ENCODE data around the gene RCOR3.
A peak's percentile ranks its signal among the peaks of the same experiment; 100 is the strongest.
"Not testable (repeated sequence)": the region's sequence is repeated elsewhere in the genome, so short reads cannot be mapped to it uniquely, and the experiment has no call there.

The RCOR3 gene

GRCh38 chr1:211260141-211261107 is 1.3 kb downstream of the RCOR3 start:
- peak; percentile 54 for DNase-seq

- DNase-seq, result no peak
These were observed 2.1 kb downstream of the RCOR3 start for GRCh38 chr1:211261229-211261628.

DNA sequence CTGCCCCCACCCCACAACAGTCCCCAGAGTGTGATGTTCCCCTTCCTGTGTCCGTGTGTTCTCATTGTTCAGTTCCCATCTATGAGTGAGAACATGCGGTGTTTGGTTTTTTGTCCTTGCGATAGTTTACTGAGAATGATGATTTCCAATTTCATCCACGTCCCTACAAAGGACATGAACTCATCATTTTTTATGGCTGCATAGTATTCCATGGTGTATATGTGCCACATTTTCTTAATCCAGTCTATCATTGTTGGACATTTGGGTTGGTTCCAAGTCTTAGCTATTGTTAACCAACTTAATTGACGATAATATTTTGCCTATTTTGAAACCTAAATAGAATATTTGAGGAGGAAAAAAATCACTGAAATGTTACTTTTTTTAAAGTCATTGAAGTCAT is 3.9 kb downstream of the RCOR3 start:
- DNase-seq, result not testable (repeated sequence)

DNA sequence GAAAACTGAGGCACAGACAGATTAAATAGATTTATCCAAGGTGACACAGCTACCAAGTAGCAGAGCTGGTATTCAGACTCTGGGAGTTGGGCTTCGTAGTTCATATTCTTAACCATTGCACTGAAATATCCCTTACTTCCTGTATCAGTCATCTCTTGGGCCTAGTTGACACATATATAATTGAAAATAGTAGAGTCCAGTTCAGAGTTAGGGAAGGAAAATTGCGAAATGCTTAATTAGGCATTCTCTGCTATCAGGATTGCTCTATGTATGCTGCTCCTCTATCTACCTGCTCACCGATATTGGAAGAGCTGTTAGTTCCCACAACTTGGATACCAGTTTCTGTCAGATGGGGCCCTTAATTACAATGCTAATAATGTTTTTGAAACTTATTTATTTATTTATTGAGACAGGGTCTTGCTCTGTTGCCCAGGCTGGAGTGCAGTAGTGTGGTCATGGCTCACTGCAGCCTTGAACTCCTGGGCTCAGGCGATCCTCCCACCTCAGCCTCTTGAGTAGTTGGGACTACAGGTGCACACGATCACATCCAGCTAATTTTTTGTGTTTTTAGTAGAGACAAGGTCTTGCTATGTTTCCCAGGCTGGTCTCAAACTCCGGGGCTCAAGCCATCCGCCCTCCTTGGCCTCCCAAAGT is 8.2 kb downstream of the RCOR3 start:
- DNase-seq, result no peak

DNA sequence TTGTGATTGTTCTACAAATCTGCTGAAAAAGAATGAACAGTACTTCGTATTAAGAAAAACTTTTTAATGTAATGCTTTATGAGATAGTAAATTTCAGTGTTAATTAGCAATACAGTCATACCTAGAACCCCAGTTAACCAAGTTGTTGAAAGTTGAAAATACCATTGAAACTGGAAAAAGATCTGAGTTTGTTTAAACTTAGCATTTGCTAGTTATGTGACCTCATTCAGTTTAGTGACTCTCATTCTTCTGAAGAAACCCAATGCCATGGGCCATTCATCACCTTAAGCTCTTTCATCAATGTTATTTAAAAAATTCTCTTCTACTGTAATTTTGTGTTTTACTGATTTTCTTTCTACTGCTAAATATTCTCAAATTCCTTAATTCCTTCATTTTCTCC is 20.2 kb downstream of the RCOR3 start:
- DNase-seq, result no peak

DNA sequence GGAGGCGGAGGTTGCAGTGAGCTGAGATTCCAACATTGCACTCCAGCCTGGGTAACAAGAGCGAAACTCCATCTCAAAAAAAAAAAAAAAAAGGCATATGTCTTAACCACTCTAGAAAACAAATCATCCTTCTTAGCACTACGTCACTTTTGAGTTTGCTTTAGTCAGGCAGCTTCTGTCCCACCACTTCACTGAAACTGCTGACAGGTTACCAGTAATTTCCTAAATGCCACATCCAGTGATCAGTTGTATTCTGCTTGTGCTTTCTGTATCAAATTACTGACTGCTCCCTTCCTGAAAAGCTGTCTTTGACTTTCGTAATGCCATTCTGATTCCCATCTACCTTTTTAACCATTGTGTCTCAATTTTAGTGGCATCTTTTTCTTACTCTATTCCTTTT is 21.7 kb downstream of the RCOR3 start:
- no peak for DNase-seq

DNA sequence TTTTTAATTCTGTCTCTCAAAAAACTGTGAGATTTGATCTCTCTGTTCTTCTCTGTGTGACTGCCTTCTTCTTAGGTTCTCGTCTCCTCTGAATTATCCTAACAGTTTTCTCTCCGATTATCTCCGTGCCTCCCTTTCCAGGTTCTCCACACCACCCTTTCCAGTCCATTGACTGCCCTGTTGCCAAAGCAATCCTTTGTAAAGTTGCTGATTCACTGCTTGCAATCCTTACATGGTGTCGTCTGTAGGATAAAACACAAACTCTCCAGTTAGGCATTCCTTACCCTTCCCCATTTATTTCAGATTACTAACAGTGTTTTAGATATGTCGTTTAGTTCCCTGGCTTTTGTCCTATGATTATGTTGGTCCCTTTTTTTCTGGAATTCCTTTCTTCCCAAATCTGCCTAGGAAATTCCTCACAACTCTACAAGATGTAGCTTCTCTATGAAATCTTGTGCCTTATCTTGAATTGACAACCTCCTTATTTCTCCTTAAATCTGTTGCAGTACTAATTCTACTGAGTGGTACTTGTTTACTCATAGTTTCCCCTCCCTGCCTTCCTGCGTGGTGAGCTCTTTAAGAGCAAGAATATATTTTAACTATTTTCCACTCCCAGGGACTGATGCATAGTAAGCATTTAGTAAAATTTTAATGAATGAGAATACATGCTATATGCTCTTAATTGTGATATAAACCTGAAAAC is 22.3 kb downstream of the RCOR3 start:
- no peak for DNase-seq

DNA sequence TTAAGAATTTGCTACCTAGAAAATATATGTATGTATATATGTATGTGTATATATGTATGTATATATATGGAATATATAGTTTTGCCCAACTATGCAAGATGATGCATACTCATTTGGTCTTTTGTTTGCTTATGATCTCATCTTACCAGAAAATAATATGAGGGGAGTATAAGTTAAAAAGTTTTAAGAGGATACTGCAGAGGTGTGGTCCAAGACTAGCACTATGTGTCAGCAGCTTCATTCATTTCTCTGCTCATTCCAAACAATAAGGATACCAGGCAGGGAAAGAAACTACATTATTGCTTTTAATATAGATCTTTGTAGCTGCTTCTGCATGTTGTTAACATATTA is 22.8 kb downstream of the RCOR3 start:
- DNase-seq, result no peak

GRCh38 chr1:211285196-211285595 is 26.0 kb downstream of the RCOR3 start:
- no peak for DNase-seq

DNA sequence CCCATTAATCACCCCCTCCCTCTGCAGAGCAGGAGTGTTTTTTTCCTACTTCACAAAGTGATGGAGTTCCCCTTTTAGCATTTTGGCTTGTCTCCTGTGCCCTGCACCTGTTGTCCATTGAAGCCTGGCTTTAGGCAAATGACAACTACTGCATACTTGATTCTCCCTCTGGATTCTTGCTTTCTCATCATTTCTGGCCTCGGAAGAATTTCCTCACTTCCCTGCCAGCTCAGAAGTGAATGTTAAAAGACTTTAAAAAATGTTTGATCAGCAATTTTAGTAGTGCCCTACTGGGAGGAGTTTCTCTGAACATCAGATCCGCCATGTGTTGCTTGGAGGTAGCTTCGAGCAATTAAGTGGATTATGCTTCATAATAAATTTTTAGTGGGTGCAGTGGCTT is 28.1 kb downstream of the RCOR3 start:
- DNase-seq, result no peak

GRCh38 chr1:211292411-211292810 is 33.2 kb downstream of the RCOR3 start:
- DNase-seq, result no peak

GRCh38 chr1:211296396-211296795 is 37.2 kb downstream of the RCOR3 start:
- DNase-seq, result no peak

DNA sequence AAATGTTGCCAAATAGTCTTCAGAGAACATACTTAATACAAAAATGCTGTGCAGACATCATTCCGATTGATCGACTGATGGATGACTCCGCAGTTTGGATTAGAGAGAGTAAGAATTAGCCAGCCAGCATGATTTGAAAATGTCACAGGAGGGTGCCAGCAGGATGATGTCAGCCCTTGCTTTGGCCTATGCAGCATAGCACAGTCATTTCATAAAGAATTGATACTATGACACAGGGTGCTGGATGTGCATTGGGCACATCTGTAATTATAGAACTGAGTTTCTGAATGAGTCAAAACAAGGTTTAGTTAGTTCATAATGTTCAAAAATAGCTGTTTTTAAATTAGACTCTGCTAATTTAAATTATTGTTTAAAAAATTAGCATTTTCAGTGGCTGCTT is 45.9 kb downstream of the RCOR3 start:
- DNase-seq, result no peak

- no peak for DNase-seq
These were observed 50.5 kb downstream of the RCOR3 start for GRCh38 chr1:211309617-211310016.

GRCh38 chr1:211313392-211313791 is 54.2 kb downstream of the RCOR3 start:
- no peak for DNase-seq

GRCh38 chr1:211318576-211319280 is 59.6 kb downstream of the RCOR3 start:
- no peak for DNase-seq

DNA sequence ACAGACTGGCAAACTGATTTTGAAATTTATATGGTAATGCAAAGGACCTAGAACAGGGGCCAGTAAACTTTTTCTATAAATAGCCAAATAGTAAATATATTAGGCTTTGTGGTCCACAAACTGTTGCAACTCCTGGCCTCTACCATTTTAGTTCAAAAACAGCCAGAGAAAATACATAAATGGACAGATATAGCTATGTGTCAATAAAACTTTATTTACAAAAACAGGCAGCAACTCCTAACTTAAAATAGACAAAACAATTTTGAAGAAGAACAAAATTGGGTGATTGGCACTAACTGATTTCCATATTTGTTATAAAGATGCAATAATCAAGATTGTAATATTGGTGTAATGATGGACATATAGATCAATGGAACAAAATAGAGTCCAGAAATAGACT is 60.7 kb downstream of the RCOR3 start:
- DNase-seq, result no peak

DNA sequence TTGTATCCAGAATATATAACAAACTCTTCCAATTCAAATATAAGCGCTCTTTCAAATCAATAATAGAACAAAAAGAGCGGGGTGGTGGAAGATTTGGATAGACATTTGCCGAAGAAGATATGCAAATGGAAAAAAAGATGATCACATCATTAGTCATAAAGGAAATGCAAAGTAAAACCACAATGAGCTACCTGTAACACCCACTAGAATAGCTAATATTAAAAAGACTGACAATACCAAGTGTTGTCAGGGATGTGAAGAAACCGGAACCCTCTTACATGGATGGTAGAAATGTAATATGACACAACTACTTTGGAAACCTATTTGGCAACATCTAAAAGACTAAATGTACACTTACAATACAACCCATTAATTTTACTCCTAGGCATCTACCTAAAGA is 61.8 kb downstream of the RCOR3 start:
- DNase-seq, result no peak

DNA sequence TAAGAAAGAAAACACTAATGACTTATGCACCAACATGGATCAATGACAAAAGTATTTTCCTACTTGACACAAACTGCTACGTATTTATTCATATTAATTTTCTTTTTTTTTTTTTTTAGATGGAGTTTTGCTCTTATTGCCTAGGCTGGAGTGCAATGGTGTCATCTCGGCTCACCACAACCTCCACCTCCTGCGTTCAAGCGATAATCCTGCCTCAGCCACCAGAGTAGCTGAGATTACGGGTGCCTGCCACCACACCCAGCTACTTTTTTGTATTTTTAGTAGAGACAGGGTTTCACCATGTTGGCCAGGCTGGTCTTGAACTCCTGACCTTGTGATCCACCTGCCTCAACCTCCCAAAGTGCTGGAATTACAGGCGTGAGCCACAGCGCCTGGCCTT is 62.5 kb downstream of the RCOR3 start:
- DNase-seq, result not testable (repeated sequence)

- DNase-seq, result peak; percentile 49
These were observed 64.2 kb downstream of the RCOR3 start for GRCh38 chr1:211323156-211324063.

DNA sequence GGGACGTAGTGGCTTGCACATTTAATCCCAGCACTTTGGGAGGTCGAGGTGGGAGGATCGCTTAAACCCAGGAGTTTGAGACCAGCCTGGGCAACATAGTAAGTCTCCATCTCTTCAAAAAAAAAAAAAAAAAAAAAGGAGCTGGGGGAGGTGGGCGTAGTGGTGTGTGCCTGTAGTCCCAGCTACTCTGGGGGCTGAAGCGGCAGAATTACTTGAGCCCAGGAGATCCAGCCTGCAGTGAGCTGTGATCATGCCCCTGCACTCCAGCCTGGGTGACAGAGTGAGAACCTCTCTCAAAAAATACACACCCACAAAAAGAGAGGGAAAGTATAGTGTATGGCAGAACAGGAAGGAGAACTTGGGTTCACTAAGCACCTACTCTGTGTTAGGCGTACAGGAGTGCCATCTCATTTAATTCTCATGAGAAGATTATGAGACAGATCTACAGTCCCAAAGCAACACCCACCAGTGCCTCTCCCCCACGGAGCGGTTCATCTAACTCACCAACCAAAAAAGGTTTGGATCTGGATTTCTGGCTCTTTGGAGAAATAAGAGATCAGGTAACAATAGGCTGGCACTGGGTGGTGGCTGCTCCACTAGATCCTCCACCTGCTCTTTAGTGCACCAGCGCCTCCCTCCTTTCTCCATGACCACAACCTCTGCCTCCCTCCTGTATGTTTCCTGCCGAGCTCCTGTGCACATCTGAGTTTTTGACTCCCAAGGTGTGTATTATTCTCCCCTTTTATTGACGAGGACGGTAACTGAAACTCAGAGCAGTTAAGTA is 66.0 kb downstream of the RCOR3 start:
- DNase-seq, result no peak

Measured in stimulated activated CD4-positive, alpha-beta T cell treated with anti-CD3 and anti-CD28 coated beads, Interleukin-12 subunit alpha, Interleukin-12 subunit beta, amount 100 ng/mL, for 4 hours (primary cell).